ENCODE results near the gene DOCK1.

The DOCK1 gene

GRCh38 chr10:127262606-127263005, 357.4 kb downstream of the DOCK1 start:
- H3K18ac ChIP-seq (ENCODE audit: low read length) = no peak overlapping the region
- H3K36me3 ChIP-seq (ENCODE audit: control insufficient read depth in 1 of 2, insufficient read depth in 2 of 2, low read length in 2 of 2) = peaks cover 13 to 19% of the 10 kb centered on the region in 2 experiments
- no peaks in the 10 kb centered on the region for H3K27me3 ChIP-seq (ENCODE audit: insufficient read depth, low read length)
- no peak overlapping the region for H4K91ac ChIP-seq (ENCODE audit: low read depth, low read length)
- H3K4me1 ChIP-seq (ENCODE audit: control insufficient read depth in 1 of 2, insufficient read depth in 2 of 2, low read length in 2 of 2) = no peaks in the 10 kb centered on the region
- H3K14ac ChIP-seq (ENCODE audit: low read length) = no peak overlapping the region
- no peak overlapping the region for H3K4me2 ChIP-seq (ENCODE audit: low read length)
- H3K4me3 ChIP-seq (ENCODE audit: low read depth, low read length) = peak overlapping the region; percentile 53
- H2BK12ac ChIP-seq (ENCODE audit: low read length) = no peak overlapping the region
- no peak overlapping the region for H3K27ac ChIP-seq (ENCODE audit: low read depth, low read length)
- H4K12ac ChIP-seq (ENCODE audit: low read depth, low read length) = no peak overlapping the region
- no peaks in the 10 kb centered on the region for H3K79me2 ChIP-seq (ENCODE audit: control insufficient read depth, insufficient read depth, low read length, poor library complexity)
- H2BK5ac ChIP-seq (ENCODE audit: low read depth, low read length, poor library complexity) = no peak overlapping the region
- no peak overlapping the region for H3K4ac ChIP-seq (ENCODE audit: low read depth, low read length)
- no peak overlapping the region for H2BK120ac ChIP-seq (ENCODE audit: insufficient read depth, low read length, poor library complexity)
- no peak overlapping the region for H4K8ac ChIP-seq (ENCODE audit: low read depth, low read length)
- H3K9me3 ChIP-seq (ENCODE audit: insufficient read depth, low read depth, low read length) = peaks cover 16% of the 10 kb centered on the region
- H2AK5ac ChIP-seq (ENCODE audit: low read length) = no peak overlapping the region
- no CpG with 5 or more reads among the region's 7 CpGs for WGBS (ENCODE audit: extremely low coverage, insufficient coverage, insufficient read length)
- peak overlapping the region; percentile 2 for H3K23ac ChIP-seq (ENCODE audit: low read length)
- no peak for DNase-seq
- H3K9ac ChIP-seq (ENCODE audit: low read length) = no peak overlapping the region
- no peaks in the 10 kb centered on the region for H3K79me1 ChIP-seq (ENCODE audit: low read length)
- H2AFZ ChIP-seq (ENCODE audit: insufficient read depth, low read length, poor library complexity) = no peak overlapping the region

- H2BK120ac ChIP-seq (ENCODE audit: insufficient read depth, low read length, poor library complexity) = no peak overlapping the region
- H3K79me2 ChIP-seq (ENCODE audit: control insufficient read depth, insufficient read depth, low read length, poor library complexity) = no peaks in the 10 kb centered on the region
- no peaks in the 10 kb centered on the region for H3K79me1 ChIP-seq (ENCODE audit: low read length)
- no peak overlapping the region for H3K4ac ChIP-seq (ENCODE audit: low read depth, low read length)
- no peak overlapping the region for H3K4me3 ChIP-seq (ENCODE audit: low read depth, low read length)
- no peaks in the 10 kb centered on the region for H3K4me1 ChIP-seq (ENCODE audit: control insufficient read depth in 1 of 2, insufficient read depth in 2 of 2, low read length in 2 of 2)
- H2BK5ac ChIP-seq (ENCODE audit: low read depth, low read length, poor library complexity) = no peak overlapping the region
- H3K4me2 ChIP-seq (ENCODE audit: low read length) = no peak overlapping the region
- H3K27ac ChIP-seq (ENCODE audit: low read depth, low read length) = no peak overlapping the region
- no peak overlapping the region for H3K14ac ChIP-seq (ENCODE audit: low read length)
- H2AK5ac ChIP-seq (ENCODE audit: low read length) = no peak overlapping the region
- no peak overlapping the region for H4K91ac ChIP-seq (ENCODE audit: low read depth, low read length)
- H3K36me3 ChIP-seq (ENCODE audit: control insufficient read depth in 1 of 2, insufficient read depth in 2 of 2, low read length in 2 of 2) = peaks cover 12 to 17% of the 10 kb centered on the region in 2 experiments
- H3K18ac ChIP-seq (ENCODE audit: low read length) = no peak overlapping the region
- no peak overlapping the region for H3K9ac ChIP-seq (ENCODE audit: low read length)
- no peak overlapping the region for H2AFZ ChIP-seq (ENCODE audit: insufficient read depth, low read length, poor library complexity)
- H4K8ac ChIP-seq (ENCODE audit: low read depth, low read length) = no peak overlapping the region
- no peak overlapping the region for H2BK12ac ChIP-seq (ENCODE audit: low read length)
- H4K12ac ChIP-seq (ENCODE audit: low read depth, low read length) = no peak overlapping the region
- H3K27me3 ChIP-seq (ENCODE audit: insufficient read depth, low read length) = no peaks in the 10 kb centered on the region
- DNase-seq = no peak
- no CpG with 5 or more reads among the region's 3 CpGs for WGBS (ENCODE audit: extremely low coverage, insufficient coverage, insufficient read length)
- no peak overlapping the region for H3K23ac ChIP-seq (ENCODE audit: low read length)
- H3K9me3 ChIP-seq (ENCODE audit: insufficient read depth, low read depth, low read length) = peaks cover 16% of the 10 kb centered on the region
Observed at GRCh38 chr10:127265288-127265687, 360.1 kb downstream of the DOCK1 start.

GRCh38 chr10:127266431-127266830, 361.2 kb downstream of the DOCK1 start:
- Histone ChIP-seq H3K27me3 (ENCODE audit: insufficient read depth, low read length) (no peaks in the 10 kb centered on the region), H3K4me2 (ENCODE audit: low read length) (no peak overlapping the region), H3K4me1 (ENCODE audit: control insufficient read depth in 1 of 2, insufficient read depth in 2 of 2, low read length in 2 of 2) (no peaks in the 10 kb centered on the region), H3K79me1 (ENCODE audit: low read length) (no peaks in the 10 kb centered on the region), H3K79me2 (ENCODE audit: control insufficient read depth, insufficient read depth, low read length, poor library complexity) (no peaks in the 10 kb centered on the region), H2AK5ac (ENCODE audit: low read length) (no peak overlapping the region), H2AFZ (ENCODE audit: insufficient read depth, low read length, poor library complexity) (no peak overlapping the region), H2BK12ac (ENCODE audit: low read length) (no peak overlapping the region), H3K14ac (ENCODE audit: low read length) (no peak overlapping the region), H4K8ac (ENCODE audit: low read depth, low read length) (no peak overlapping the region), H3K36me3 (ENCODE audit: control insufficient read depth in 1 of 2, insufficient read depth in 2 of 2, low read length in 2 of 2) (peaks cover 9 to 17% of the 10 kb centered on the region in 2 experiments), H3K4me3 (ENCODE audit: low read depth, low read length) (no peak overlapping the region), H4K12ac (ENCODE audit: low read depth, low read length) (no peak overlapping the region), H3K18ac (ENCODE audit: low read length) (no peak overlapping the region), H2BK120ac (ENCODE audit: insufficient read depth, low read length, poor library complexity) (no peak overlapping the region), H3K9ac (ENCODE audit: low read length) (no peak overlapping the region), H3K27ac (ENCODE audit: low read depth, low read length) (no peak overlapping the region), H3K9me3 (ENCODE audit: insufficient read depth, low read depth, low read length) (peaks cover 7% of the 10 kb centered on the region), H4K91ac (ENCODE audit: low read depth, low read length) (no peak overlapping the region), H3K4ac (ENCODE audit: low read depth, low read length) (no peak overlapping the region), H3K23ac (ENCODE audit: low read length) (no peak overlapping the region), H2BK5ac (ENCODE audit: low read depth, low read length, poor library complexity) (no peak overlapping the region)
- WGBS (ENCODE audit: extremely low coverage, insufficient coverage, insufficient read length) = no CpG with 5 or more reads among the region's 2 CpGs
- DNase-seq = no peak

GRCh38 chr10:127267442-127267841, 362.2 kb downstream of the DOCK1 start:
- Histone ChIP-seq H3K27me3 (ENCODE audit: insufficient read depth, low read length) (no peaks in the 10 kb centered on the region), H3K36me3 (ENCODE audit: control insufficient read depth in 1 of 2, insufficient read depth in 2 of 2, low read length in 2 of 2) (peaks cover 9 to 19% of the 10 kb centered on the region in 2 experiments), H2BK5ac (ENCODE audit: low read depth, low read length, poor library complexity) (no peak overlapping the region), H3K4me2 (ENCODE audit: low read length) (no peak overlapping the region), H3K4me3 (ENCODE audit: low read depth, low read length) (no peak overlapping the region), H4K91ac (ENCODE audit: low read depth, low read length) (no peak overlapping the region), H2AFZ (ENCODE audit: insufficient read depth, low read length, poor library complexity) (no peak overlapping the region), H3K79me2 (ENCODE audit: control insufficient read depth, insufficient read depth, low read length, poor library complexity) (no peaks in the 10 kb centered on the region), H2BK12ac (ENCODE audit: low read length) (no peak overlapping the region), H3K4ac (ENCODE audit: low read depth, low read length) (no peak overlapping the region), H2BK120ac (ENCODE audit: insufficient read depth, low read length, poor library complexity) (no peak overlapping the region), H3K79me1 (ENCODE audit: low read length) (no peaks in the 10 kb centered on the region), H4K8ac (ENCODE audit: low read depth, low read length) (no peak overlapping the region), H3K23ac (ENCODE audit: low read length) (no peak overlapping the region), H3K18ac (ENCODE audit: low read length) (no peak overlapping the region), H4K12ac (ENCODE audit: low read depth, low read length) (no peak overlapping the region), H3K9ac (ENCODE audit: low read length) (no peak overlapping the region), H3K27ac (ENCODE audit: low read depth, low read length) (no peak overlapping the region), H2AK5ac (ENCODE audit: low read length) (no peak overlapping the region), H3K4me1 (ENCODE audit: control insufficient read depth in 1 of 2, insufficient read depth in 2 of 2, low read length in 2 of 2) (no peaks in the 10 kb centered on the region), H3K9me3 (ENCODE audit: insufficient read depth, low read depth, low read length) (no peaks in the 10 kb centered on the region), H3K14ac (ENCODE audit: low read length) (no peak overlapping the region)
- DNase-seq = no peak
- WGBS (ENCODE audit: extremely low coverage, insufficient coverage, insufficient read length) = no CpG with 5 or more reads among the region's 12 CpGs

Data from trophoblast cell (in vitro differentiated cells and primary cell).